PC-9 (cell line): Measurements from ENCODE around the gene POLG2. TPM values are rescaled to one million over a fixed set of nuclear protein-coding genes. Genes with fewer than 3 reads are reported as not detected.
A peak's percentile ranks its signal among the peaks of the same experiment; 100 is the strongest.

Source experiments
- BruUV-seq: library from RNA; stranded (reverse); fragments of 400-500 nt; replicated peaks from 2 replicates; lab custom pipeline; 2021; lab: Mats Ljungman, UMichigan
- CTCF ChIA-PET: fragments of 300-600 bp; sonication (Branson Sonifier 250); formaldehyde crosslinking; loops from one replicate; lab custom pipeline; 2022; ENCODE audit warnings: antibody characterized with exemption; lab: Charles Lee
- POLR2A ChIA-PET: fragments of 300-600 bp; sonication (Branson Sonifier 250); formaldehyde crosslinking; loops from one replicate; lab custom pipeline; 2022; ENCODE audit warnings: antibody characterized with exemption; ENCODE audit not compliant: unreplicated experiment; lab: Charles Lee
- DNase-seq, 2 experiments: peaks; one replicate each; pipeline versions ENCODE4 v3.0.0 to v3.0.0-alpha.2; 2015 to 2022; ENCODE audit warnings: mixed read lengths in 1 of 2
- H2AFZ ChIP-seq: fragments of 200-600 bp; sonication (generic); 2 replicates; pipeline ENCODE4 v1.8.1; 2017; ENCODE audit warnings: antibody characterized with exemption
- H3F3A ChIP-seq: fragments of 200-600 bp; sonication (generic); 2 replicates; pipeline ENCODE4 v1.8.1; 2017; ENCODE audit warnings: antibody characterized with exemption, mild to moderate bottlenecking, low read depth; ENCODE audit not compliant: insufficient read depth
- H3K27ac ChIP-seq: fragments of 200-600 bp; sonication (generic); 2 replicates; pipeline ENCODE4 v1.6.1; 2016; ENCODE audit warnings: mixed run types
- H3K27me3 ChIP-seq: fragments of 200-600 bp; sonication (generic); 2 replicates; pipeline ENCODE4 v1.6.1; 2016; ENCODE audit warnings: low read depth, mixed run types; ENCODE audit not compliant: insufficient read depth
- H3K36me3 ChIP-seq: fragments of 200-600 bp; sonication (generic); 2 replicates; pipeline ENCODE4 v1.6.1; 2016; ENCODE audit warnings: low read depth, mixed run types
- H3K4me1 ChIP-seq: fragments of 200-600 bp; sonication (generic); replicated peaks from 2 replicates; pipeline ENCODE4 v1.6.1; 2016; ENCODE audit warnings: mixed run types; ENCODE audit not compliant: insufficient read depth
- H3K4me2 ChIP-seq: fragments of 200-600 bp; sonication (generic); 2 replicates; pipeline ENCODE4 v1.6.1; 2017; ENCODE audit warnings: mixed run types
- H3K4me3 ChIP-seq: fragments of 200-600 bp; sonication (generic); 2 replicates; pipeline ENCODE4 v1.6.1; 2016; ENCODE audit warnings: mixed run types
- H3K79me2 ChIP-seq: fragments of 200-600 bp; sonication (generic); 2 replicates; pipeline ENCODE4 v1.6.1; 2017; ENCODE audit warnings: low read depth, mixed run types
- H3K9me2 ChIP-seq: fragments of 200-600 bp; sonication (generic); 2 replicates; pipeline ENCODE4 v1.8.1; 2017; ENCODE audit warnings: mild to moderate bottlenecking; ENCODE audit not compliant: insufficient read depth
- H3K9me3 ChIP-seq: fragments of 200-600 bp; sonication (generic); 2 replicates; pipeline ENCODE4 v1.8.1; 2016; ENCODE audit warnings: low read depth; ENCODE audit not compliant: insufficient read depth
- H4K20me1 ChIP-seq: fragments of 200-600 bp; sonication (generic); 2 replicates; pipeline ENCODE4 v1.8.1; 2017; ENCODE audit not compliant: insufficient read depth
- EZH2 ChIP-seq: fragments of 200-600 bp; sonication (generic); IDR thresholded peaks from 2 replicates; pipeline ENCODE4 v1.8.0; 2017; ENCODE audit warnings: antibody characterized with exemption, low read depth
- intact Hi-C: fragments of 100-400 bp; cut with micrococcal nuclease; formaldehyde crosslinking; loops from one replicate; pipeline ENCODE4 v1.10.0; 2022; ENCODE audit not compliant: unreplicated experiment
- total RNA-seq: library from RNA; stranded (reverse); gene quantifications from 2 replicates; pipeline ENCODE4 v1.2.3, GENCODE V29; 2021
- TF ChIP-seq, protein P1 (sequence below): fragments of 200-600 bp; sonication (generic); conservative IDR thresholded peaks from 2 replicates; pipeline ENCODE4 v1.6.1; 2017; ENCODE audit warnings: mixed run types, antibody characterized with exemption, mild to moderate bottlenecking, moderate library complexity

The POLG2 gene
- total RNA-seq, 1 experiment from 2014 or later, result 23.3 TPM

DNA sequence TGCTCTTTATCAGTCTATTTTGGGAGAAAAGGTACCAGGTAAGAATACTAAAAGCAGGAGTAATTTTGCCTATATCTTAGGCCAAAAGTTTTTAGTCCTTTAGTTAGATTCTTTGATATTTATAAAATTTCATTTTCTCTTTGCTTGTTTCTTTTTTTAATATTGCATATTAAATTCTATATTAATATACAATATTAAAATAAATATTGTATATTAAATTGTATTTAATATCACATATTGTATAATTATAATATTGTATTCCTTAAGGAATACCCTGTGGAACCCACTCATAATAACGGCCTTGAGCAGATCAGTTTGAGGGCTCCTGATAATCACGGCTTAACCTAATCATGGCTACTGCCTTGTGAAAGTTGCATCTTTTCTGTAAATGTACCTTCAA is 11.8 kb upstream of the POLG2 start:
- H3K79me2 ChIP-seq, result peaks cover 66% of the 10 kb centered on the region
- H3K9me3 ChIP-seq, result no peaks in the 10 kb centered on the region
- peaks cover 24% of the 10 kb centered on the region for H3K4me1 ChIP-seq
- peaks cover 64% of the 10 kb centered on the region for H3K36me3 ChIP-seq
- intact Hi-C loops, result no loop called here
- H3K4me3 ChIP-seq, result peak overlapping the region; percentile 100; the same call in 1 of the 2 replicates
- ChIA-PET POLR2A (no interaction called here), CTCF (no interaction called here)
- peak overlapping the region; percentile 89 for H3K4me2 ChIP-seq
- no peaks in the 10 kb centered on the region for H3K27me3 ChIP-seq
- BruUV-seq, result no TSS peak
- H2AFZ ChIP-seq, result no peak overlapping the region
- peaks cover 31% of the 10 kb centered on the region for H3F3A ChIP-seq
- peaks cover 39% of the 10 kb centered on the region for H4K20me1 ChIP-seq
- H3K9me2 ChIP-seq, result no peaks in the 10 kb centered on the region
- TF ChIP-seq EZH2, result no peak
- TF ChIP-seq, protein P1, sequence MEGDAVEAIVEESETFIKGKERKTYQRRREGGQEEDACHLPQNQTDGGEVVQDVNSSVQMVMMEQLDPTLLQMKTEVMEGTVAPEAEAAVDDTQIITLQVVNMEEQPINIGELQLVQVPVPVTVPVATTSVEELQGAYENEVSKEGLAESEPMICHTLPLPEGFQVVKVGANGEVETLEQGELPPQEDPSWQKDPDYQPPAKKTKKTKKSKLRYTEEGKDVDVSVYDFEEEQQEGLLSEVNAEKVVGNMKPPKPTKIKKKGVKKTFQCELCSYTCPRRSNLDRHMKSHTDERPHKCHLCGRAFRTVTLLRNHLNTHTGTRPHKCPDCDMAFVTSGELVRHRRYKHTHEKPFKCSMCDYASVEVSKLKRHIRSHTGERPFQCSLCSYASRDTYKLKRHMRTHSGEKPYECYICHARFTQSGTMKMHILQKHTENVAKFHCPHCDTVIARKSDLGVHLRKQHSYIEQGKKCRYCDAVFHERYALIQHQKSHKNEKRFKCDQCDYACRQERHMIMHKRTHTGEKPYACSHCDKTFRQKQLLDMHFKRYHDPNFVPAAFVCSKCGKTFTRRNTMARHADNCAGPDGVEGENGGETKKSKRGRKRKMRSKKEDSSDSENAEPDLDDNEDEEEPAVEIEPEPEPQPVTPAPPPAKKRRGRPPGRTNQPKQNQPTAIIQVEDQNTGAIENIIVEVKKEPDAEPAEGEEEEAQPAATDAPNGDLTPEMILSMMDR, result no peak
- H3K27ac ChIP-seq, result no peak overlapping the region
- DNase-seq, result no peak

DNA sequence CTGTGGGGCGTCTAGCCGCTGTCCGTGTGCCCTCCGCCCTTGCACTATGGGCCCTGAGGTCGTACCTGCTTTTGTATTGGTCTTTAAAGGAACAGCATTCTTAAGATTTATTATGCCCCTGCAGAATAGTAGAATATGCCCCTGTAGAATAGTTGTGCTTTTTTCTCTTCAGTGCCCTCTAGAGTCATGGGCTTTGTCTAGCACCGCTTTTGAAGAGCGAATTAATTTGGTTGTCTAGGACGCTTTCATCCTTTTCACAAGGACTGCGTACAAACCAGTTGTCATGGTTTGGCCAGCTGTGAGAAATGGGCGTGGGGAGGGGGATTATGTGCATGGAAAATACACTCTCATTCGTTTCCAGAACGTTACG is 10.5 kb upstream of the POLG2 start:
- Histone ChIP-seq H3K36me3 (peaks cover 66% of the 10 kb centered on the region), H4K20me1 (peaks cover 52% of the 10 kb centered on the region), H3K27ac (peak overlapping the region; percentile 98), H3K4me3 (peak overlapping the region; percentile 100), H3K79me2 (peaks cover 79% of the 10 kb centered on the region), H3K27me3 (no peaks in the 10 kb centered on the region), H3K9me2 (no peaks in the 10 kb centered on the region), H3K4me1 (peaks cover 30% of the 10 kb centered on the region), H3K9me3 (no peaks in the 10 kb centered on the region), H2AFZ (peak overlapping the region; percentile 89), H3K4me2 (peak overlapping the region; percentile 89), H3F3A (peaks cover 44% of the 10 kb centered on the region)
- DNase-seq, result peak; percentile 25 to 61
- no TSS peak for BruUV-seq
- ChIA-PET POLR2A (interaction anchor here (0.6 to 1.1 kb wide), 4 partner anchors 11 to 619 kb away, joined by 4 to 8 read pairs (median 4); partner anchors contain the start of gene SMURF2), CTCF (interaction anchor here (0.9 kb wide), 1 partner anchor 86 kb away, joined by 4 read pairs; no protein-coding TSS in a partner anchor)
- intact Hi-C loops, result loop anchor here (2.0 kb wide), 1 partner anchor 65 kb away; no protein-coding TSS in a partner anchor
- no peak for TF ChIP-seq EZH2
- TF ChIP-seq, protein P1, result no peak; the same call in 1 of the 2 replicates

DNA sequence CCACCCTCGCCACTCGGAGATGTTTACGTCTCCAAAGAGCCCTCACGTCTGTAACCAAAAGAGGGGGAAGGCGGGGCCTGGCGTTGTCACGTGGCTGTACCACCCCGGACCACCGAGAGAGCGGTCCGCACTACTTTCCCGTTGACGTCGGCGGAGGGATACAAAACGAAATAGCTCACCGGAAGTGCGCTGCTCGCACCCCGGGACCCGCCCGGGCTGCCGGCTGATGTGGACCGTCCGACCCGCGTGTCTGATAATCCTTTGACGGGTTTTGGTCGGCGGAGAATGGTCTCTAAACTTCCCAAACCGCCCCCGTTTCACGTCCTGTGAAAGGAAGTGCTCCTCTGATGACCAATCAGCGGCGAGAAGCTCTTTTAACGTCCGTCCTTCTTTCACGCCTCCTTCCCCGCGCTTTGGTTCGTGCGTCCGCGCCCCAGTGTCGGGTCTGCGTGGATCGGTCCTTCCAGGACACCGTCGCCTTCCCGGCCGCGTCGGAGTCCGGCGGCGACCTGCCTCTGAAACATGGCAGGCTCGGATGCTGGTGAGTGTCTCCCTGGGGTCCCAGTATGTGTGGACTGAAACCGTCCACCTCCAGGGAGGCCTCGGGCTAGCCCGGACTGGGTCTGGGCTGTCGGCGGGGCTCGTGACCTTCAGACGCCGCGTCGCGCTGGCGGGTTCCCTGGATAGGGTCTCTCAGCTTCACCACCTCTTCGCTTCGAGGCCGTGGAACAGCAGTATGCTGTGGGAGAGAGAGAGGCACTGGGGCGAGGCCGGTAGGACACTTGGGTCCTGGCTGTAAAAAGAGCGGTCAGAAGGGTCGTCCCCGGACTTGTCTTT is 9.9 kb upstream of the POLG2 start, which contains the start of gene CEP95:
CEP95 (plus strand) TSS at position 402 of the 837 bp plus-strand sequence; CDS start at position 523, 121 bp downstream.
- Histone ChIP-seq H4K20me1 (peaks cover 58% of the 10 kb centered on the region), H3K27ac (peak within 1 kb of the TSS; percentile 98), H3K27me3 (no peaks in the 10 kb centered on the region), H3K9me2 (no peaks in the 10 kb centered on the region), H3K9me3 (no peaks in the 10 kb centered on the region), H3F3A (peaks cover 50% of the 10 kb centered on the region), H3K36me3 (peaks cover 66% of the 10 kb centered on the region), H3K4me3 (peak within 1 kb of the TSS; percentile 100), H3K4me1 (peaks cover 30% of the 10 kb centered on the region), H2AFZ (peak within 1 kb of the TSS; percentile 89), H3K79me2 (peaks cover 85% of the 10 kb centered on the region), H3K4me2 (peak within 1 kb of the TSS; percentile 95)
- DNase-seq, result peak in 1 of 2 experiments; percentile 80
- ChIA-PET CTCF (interaction anchor here (0.7 to 0.9 kb wide), 3 partner anchors 57 to 86 kb away, joined by 3 to 4 read pairs (median 3); no protein-coding TSS in a partner anchor), POLR2A (interaction anchor here (0.5 to 1.9 kb wide), 13 partner anchors 9 to 624 kb away, joined by 3 to 17 read pairs (median 5); partner anchors contain the start of genes POLG2 and SMURF2)
- TSS peak; percentile 41 for BruUV-seq
- TF ChIP-seq, protein P1, result no peak
- no peak for TF ChIP-seq EZH2
- intact Hi-C loops, result loop anchor here (2.0 kb wide), 1 partner anchor 64 kb away; no protein-coding TSS in a partner anchor
